K562 (cell line): ENCODE results near the gene NFATC3. TPM values are rescaled to one million over a fixed set of nuclear protein-coding genes. Genes with fewer than 3 reads are reported as not detected.
A peak's percentile ranks its signal among the peaks of the same experiment; 100 is the strongest.

Experiments
- ATF7 ChIP-seq: fragments of 450-650 bp; IDR thresholded peaks from 2 replicates; pipeline ENCODE4 v1.7.1; 2014; ENCODE audit warnings: mild to moderate bottlenecking, moderate library complexity
- CCAR2 ChIP-seq: fragments of 200-400 bp; formaldehyde crosslinking; IDR thresholded peaks from 2 replicates; pipeline ENCODE4 v1.6.1; 2017; ENCODE audit warnings: mild to moderate bottlenecking, low read depth, low read length
- GTF2E2 ChIP-seq: fragments of 200-800 bp; sonication (Bioruptor generic); IDR thresholded peaks from 2 replicates; pipeline ENCODE4 v1.6.1; 2016; ENCODE audit warnings: missing genetic modification characterization, missing compliant biosample characterization
- KHSRP ChIP-seq: fragments of 450-650 bp; IDR thresholded peaks from 2 replicates; pipeline ENCODE4 v1.6.1; 2017
- PHF21A ChIP-seq: fragments of 450-650 bp; IDR thresholded peaks from 2 replicates; pipeline ENCODE4 v1.6.1; 2017; ENCODE audit warnings: low read depth, borderline replicate concordance
- RFX7 ChIP-seq: fragments of 250-450 bp; sonication (Bioruptor Pico); IDR thresholded peaks from 2 replicates; pipeline ENCODE4 v1.5.1; 2021; ENCODE audit warnings: mild to moderate bottlenecking
- XRCC5 ChIP-seq: fragments of 200-400 bp; formaldehyde crosslinking; IDR thresholded peaks from 2 replicates; pipeline ENCODE4 v1.6.1; 2017; ENCODE audit warnings: low read depth, mild to moderate bottlenecking, low read length
- ZBTB1 ChIP-seq: sonication (generic); formaldehyde crosslinking; IDR thresholded peaks from 2 replicates; pipeline ENCODE4 v1.8.1; 2023; ENCODE audit warnings: missing genetic modification reagents, low read depth, mild to moderate bottlenecking, borderline replicate concordance
- ZC3H4 ChIP-seq: sonication (generic); formaldehyde crosslinking; IDR thresholded peaks from 2 replicates; pipeline ENCODE4 v1.9.0; 2021; ENCODE audit warnings: missing genetic modification reagents, borderline replicate concordance
- polyA plus RNA-seq, 8 experiments: library from polyadenylated mRNA; depleted of rRNA in 4 of 8; stranded (reverse) in 5 of 8; unstranded in 3 of 8; fragments of >200 nt; fragmentation: Nextera tagmentation in 2 of 8; fragmentation: Illumina TruSeq in 1 of 8; extraction: Ambion mirVana in 2 of 8; extraction: Trizol in 1 of 8; gene quantifications; 2 replicates each; pipeline versions ENCODE4 v1.2.1 to v1.2.3, GENCODE V29; 2011 to 2014; ENCODE audit warnings: inconsistent platforms in 1 of 8, missing spikeins in 1 of 8
- total RNA-seq, 7 experiments: library from RNA; depleted of rRNA in 6 of 7; stranded (reverse); fragments of >200 nt in 6 of 7; fragmentation: Illumina TruSeq in 2 of 7; extraction: Trizol in 2 of 7; gene quantifications; 2 replicates each; pipeline versions ENCODE4 v1.2.1 to v1.2.3, GENCODE V29; 2011 to 2021; ENCODE audit warnings: low replicate concordance in 1 of 7
- TF ChIP-seq, protein P1 (sequence below): fragments of 200-800 bp; sonication (Bioruptor generic); IDR thresholded peaks from 2 replicates; pipeline ENCODE4 v1.6.1; 2016; ENCODE audit warnings: missing genetic modification characterization, missing compliant biosample characterization
- TF ChIP-seq, protein P2 (sequence below), 2 experiments: IDR thresholded peaks in 1 of 2; conservative IDR thresholded peaks in 1 of 2; 2 replicates each; pipeline ENCODE4 v1.6.1; 2016; ENCODE audit warnings: low read depth in 2 of 2, mild to moderate bottlenecking in 1 of 2, missing compliant biosample characterization in 1 of 2, missing genetic modification characterization in 1 of 2, moderate library complexity in 1 of 2
- TF ChIP-seq, protein P3 (sequence below), 2 experiments: fragments of 450-650 bp in 1 of 2; sonication (generic) in 1 of 2; formaldehyde crosslinking in 1 of 2; IDR thresholded peaks in 1 of 2; conservative IDR thresholded peaks in 1 of 2; 2 replicates each; pipeline versions ENCODE4 v1.6.1 to v1.8.1; 2016 to 2023; ENCODE audit warnings: mild to moderate bottlenecking in 2 of 2, moderate library complexity in 2 of 2, inconsistent platforms in 1 of 2, missing genetic modification reagents in 1 of 2
- TF ChIP-seq, protein P4 (sequence below): sonication (generic); formaldehyde crosslinking; IDR thresholded peaks from 2 replicates; pipeline ENCODE4 v1.9.0; 2022; ENCODE audit warnings: mild to moderate bottlenecking, missing genetic modification reagents
- TF ChIP-seq, protein P5 (sequence below): fragments of 200-400 bp; formaldehyde crosslinking; IDR thresholded peaks from 2 replicates; pipeline ENCODE4 v1.6.1; 2017; ENCODE audit warnings: mild to moderate bottlenecking, low read depth, low read length, moderate library complexity

NFATC3 gene
- total and polyA plus RNA-seq, 9 of the 15 experiments (the other 6 are each of a cell fraction or from before 2014, with no cell fraction given), result 15.7 to 98.4 (median 59.4) TPM

DNA sequence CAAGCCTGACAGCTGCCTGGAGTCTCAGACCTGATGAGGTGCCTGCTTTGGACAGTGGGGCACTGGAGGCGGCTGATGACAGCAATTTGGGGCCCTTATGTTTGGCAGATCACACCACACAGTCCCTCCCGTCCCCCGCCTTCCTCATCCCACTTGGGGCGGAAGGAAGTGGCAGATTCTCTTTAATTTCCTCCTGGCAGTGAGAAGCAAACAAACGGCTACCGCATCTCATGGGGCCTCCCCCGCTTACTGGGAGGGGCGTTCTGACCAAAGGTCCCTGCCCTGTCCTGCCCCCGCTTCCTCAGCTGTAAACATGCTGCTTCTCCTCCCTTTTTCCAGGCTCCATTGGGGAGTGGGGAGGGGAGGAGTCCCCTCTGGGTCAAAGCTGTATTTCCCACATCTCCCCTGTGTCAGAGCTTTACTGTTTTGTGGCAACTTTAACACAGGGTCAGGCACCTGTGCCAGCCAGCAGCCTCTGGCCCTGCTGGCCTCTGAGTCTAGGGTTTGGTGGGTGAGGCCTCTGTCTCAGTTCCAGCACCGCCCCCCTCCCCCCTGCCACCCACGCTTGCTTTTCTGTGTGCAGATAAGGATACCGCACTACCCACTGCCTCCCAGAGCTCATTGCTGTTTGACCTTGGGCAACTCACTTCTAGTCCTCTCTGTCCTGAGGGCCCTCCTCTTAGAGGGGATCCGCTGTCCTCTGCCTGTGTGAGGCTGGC, 5.4 kb upstream of the NFATC3 start (continued):
- TF ChIP-seq, protein P1, sequence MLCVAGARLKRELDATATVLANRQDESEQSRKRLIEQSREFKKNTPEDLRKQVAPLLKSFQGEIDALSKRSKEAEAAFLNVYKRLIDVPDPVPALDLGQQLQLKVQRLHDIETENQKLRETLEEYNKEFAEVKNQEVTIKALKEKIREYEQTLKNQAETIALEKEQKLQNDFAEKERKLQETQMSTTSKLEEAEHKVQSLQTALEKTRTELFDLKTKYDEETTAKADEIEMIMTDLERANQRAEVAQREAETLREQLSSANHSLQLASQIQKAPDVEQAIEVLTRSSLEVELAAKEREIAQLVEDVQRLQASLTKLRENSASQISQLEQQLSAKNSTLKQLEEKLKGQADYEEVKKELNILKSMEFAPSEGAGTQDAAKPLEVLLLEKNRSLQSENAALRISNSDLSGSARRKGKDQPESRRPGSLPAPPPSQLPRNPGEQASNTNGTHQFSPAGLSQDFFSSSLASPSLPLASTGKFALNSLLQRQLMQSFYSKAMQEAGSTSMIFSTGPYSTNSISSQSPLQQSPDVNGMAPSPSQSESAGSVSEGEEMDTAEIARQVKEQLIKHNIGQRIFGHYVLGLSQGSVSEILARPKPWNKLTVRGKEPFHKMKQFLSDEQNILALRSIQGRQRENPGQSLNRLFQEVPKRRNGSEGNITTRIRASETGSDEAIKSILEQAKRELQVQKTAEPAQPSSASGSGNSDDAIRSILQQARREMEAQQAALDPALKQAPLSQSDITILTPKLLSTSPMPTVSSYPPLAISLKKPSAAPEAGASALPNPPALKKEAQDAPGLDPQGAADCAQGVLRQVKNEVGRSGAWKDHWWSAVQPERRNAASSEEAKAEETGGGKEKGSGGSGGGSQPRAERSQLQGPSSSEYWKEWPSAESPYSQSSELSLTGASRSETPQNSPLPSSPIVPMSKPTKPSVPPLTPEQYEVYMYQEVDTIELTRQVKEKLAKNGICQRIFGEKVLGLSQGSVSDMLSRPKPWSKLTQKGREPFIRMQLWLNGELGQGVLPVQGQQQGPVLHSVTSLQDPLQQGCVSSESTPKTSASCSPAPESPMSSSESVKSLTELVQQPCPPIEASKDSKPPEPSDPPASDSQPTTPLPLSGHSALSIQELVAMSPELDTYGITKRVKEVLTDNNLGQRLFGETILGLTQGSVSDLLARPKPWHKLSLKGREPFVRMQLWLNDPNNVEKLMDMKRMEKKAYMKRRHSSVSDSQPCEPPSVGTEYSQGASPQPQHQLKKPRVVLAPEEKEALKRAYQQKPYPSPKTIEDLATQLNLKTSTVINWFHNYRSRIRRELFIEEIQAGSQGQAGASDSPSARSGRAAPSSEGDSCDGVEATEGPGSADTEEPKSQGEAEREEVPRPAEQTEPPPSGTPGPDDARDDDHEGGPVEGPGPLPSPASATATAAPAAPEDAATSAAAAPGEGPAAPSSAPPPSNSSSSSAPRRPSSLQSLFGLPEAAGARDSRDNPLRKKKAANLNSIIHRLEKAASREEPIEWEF (CRISPR knock-in tag), result no peak; the same call in 1 of the 2 replicates
- TF ChIP-seq GTF2E2 (tag) (peak; percentile 77; the same call in 1 of the 2 replicates), ATF7 (peak; percentile 74), CCAR2 (0 out of 2 replicates have a peak, but pooled peaks have one; percentile 23), PHF21A (no peak), XRCC5 (no peak; the same call in 1 of the 2 replicates), KHSRP (no peak), RFX7 (CRISPR knock-in tag) (no peak), ZC3H4 (CRISPR knock-in tag) (no peak), ZBTB1 (CRISPR knock-in tag) (no peak)
- TF ChIP-seq, protein P2, sequence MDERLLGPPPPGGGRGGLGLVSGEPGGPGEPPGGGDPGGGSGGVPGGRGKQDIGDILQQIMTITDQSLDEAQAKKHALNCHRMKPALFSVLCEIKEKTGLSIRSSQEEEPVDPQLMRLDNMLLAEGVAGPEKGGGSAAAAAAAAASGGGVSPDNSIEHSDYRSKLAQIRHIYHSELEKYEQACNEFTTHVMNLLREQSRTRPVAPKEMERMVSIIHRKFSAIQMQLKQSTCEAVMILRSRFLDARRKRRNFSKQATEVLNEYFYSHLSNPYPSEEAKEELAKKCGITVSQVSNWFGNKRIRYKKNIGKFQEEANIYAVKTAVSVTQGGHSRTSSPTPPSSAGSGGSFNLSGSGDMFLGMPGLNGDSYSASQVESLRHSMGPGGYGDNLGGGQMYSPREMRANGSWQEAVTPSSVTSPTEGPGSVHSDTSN (CRISPR knock-in tag; IDR thresholded peaks at IDR 0.05; ENCODE audit: low read depth), result no peak
- TF ChIP-seq, protein P2 (tag; conservative IDR thresholded peaks at IDR 0.05; ENCODE audit: low read depth), result no peak; the same call in 1 of the 2 replicates
- TF ChIP-seq, protein P3, sequence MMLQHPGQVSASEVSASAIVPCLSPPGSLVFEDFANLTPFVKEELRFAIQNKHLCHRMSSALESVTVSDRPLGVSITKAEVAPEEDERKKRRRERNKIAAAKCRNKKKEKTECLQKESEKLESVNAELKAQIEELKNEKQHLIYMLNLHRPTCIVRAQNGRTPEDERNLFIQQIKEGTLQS (IDR thresholded peaks at IDR 0.05), result 0 out of 2 replicates have a peak, but pooled peaks have one; percentile 23
- TF ChIP-seq, protein P3 (CRISPR knock-in tag; conservative IDR thresholded peaks at IDR 0.05), result no peak
- TF ChIP-seq, protein P4, sequence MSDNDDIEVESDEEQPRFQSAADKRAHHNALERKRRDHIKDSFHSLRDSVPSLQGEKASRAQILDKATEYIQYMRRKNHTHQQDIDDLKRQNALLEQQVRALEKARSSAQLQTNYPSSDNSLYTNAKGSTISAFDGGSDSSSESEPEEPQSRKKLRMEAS, result peak; percentile 85
- TF ChIP-seq, protein P5, sequence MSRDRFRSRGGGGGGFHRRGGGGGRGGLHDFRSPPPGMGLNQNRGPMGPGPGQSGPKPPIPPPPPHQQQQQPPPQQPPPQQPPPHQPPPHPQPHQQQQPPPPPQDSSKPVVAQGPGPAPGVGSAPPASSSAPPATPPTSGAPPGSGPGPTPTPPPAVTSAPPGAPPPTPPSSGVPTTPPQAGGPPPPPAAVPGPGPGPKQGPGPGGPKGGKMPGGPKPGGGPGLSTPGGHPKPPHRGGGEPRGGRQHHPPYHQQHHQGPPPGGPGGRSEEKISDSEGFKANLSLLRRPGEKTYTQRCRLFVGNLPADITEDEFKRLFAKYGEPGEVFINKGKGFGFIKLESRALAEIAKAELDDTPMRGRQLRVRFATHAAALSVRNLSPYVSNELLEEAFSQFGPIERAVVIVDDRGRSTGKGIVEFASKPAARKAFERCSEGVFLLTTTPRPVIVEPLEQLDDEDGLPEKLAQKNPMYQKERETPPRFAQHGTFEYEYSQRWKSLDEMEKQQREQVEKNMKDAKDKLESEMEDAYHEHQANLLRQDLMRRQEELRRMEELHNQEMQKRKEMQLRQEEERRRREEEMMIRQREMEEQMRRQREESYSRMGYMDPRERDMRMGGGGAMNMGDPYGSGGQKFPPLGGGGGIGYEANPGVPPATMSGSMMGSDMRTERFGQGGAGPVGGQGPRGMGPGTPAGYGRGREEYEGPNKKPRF, result no peak
